ENCODE measurements around the gene CD37. TPM values are rescaled to one million over a fixed set of nuclear protein-coding genes. Genes with fewer than 3 reads are reported as not detected.
"Not testable (repeated sequence)": the region's sequence is repeated elsewhere in the genome, so short reads cannot be mapped to it uniquely, and the experiment has no call there.

Gene CD37
- total and polyA plus RNA-seq, 3 donors from 2014 or later: 12.6 to 23.2 (median 16.2) TPM

DNA sequence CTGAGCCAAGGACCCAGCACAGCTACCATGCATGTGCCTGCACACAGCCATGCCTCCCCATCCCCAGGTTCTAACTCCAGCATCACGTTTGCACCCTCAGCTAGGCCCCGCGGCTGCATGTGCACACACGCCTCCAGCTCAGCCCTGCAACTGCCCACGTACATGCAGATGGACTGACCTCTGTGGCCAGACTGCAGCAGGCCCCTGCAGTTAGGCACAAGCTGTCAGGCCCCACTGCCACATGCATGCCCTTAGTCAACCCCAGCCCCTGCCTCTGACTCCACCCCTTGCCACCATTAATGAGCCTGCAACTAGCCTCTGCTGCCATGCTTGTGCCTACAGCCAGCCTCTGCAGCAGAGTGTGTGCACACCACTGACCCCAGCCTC, 33.3 kb upstream of the CD37 start:
- H3K27me3 ChIP-seq: no peaks in the 10 kb centered on the region
- no peak overlapping the region for H3K4me3 ChIP-seq
- DNase-seq: no peak
- no peaks in the 10 kb centered on the region for H3K36me3 ChIP-seq (ENCODE audit: low read depth, missing control alignments)
- no peaks in the 10 kb centered on the region for H3K4me1 ChIP-seq
- H3K9me3 ChIP-seq: no peaks in the 10 kb centered on the region
- TF ChIP-seq POLR2A (IDR thresholded peaks at IDR 0.05): no peak
- TF ChIP-seq, protein P1, sequence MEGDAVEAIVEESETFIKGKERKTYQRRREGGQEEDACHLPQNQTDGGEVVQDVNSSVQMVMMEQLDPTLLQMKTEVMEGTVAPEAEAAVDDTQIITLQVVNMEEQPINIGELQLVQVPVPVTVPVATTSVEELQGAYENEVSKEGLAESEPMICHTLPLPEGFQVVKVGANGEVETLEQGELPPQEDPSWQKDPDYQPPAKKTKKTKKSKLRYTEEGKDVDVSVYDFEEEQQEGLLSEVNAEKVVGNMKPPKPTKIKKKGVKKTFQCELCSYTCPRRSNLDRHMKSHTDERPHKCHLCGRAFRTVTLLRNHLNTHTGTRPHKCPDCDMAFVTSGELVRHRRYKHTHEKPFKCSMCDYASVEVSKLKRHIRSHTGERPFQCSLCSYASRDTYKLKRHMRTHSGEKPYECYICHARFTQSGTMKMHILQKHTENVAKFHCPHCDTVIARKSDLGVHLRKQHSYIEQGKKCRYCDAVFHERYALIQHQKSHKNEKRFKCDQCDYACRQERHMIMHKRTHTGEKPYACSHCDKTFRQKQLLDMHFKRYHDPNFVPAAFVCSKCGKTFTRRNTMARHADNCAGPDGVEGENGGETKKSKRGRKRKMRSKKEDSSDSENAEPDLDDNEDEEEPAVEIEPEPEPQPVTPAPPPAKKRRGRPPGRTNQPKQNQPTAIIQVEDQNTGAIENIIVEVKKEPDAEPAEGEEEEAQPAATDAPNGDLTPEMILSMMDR (IDR thresholded peaks at IDR 0.05): no peak
- intact Hi-C loops (cut with DNase I; ENCODE audit: low total_unique reads): no loop called here
- H3K27ac ChIP-seq: no peak overlapping the region
- WGBS, 2 donors: 67 to 79% methylated on average over 4 to 5 of the region's 5 CpGs

DNA sequence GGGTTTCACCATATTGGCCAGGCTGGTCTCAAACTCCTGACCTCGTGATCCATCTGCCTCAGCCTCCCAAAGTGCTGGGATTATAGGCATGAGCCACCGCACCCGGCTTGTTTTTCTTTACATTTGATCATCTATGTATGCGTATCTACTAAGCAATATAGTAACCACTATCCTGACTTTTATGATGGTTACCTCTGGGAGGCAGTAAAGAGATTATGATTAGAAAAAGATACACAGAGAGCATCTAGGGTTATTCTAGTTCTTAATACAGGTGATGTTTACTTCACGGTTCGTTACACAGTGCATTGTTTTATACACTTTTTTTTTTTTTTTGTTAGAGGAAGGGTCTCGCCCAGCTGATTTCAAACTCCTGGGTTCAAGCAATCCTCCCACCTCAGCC, 28.5 kb upstream of the CD37 start:
- H3K27me3 ChIP-seq; H3K4me1 ChIP-seq; H3K36me3 ChIP-seq (ENCODE audit: low read depth, missing control alignments); DNase-seq; intact Hi-C loops (cut with DNase I; ENCODE audit: low total_unique reads); H3K4me3 ChIP-seq; H3K9me3 ChIP-seq; H3K27ac ChIP-seq: not testable (repeated sequence)
- 72 to 86% methylated on average over 6 to 7 of the region's 7 CpGs for WGBS, 2 donors

DNA sequence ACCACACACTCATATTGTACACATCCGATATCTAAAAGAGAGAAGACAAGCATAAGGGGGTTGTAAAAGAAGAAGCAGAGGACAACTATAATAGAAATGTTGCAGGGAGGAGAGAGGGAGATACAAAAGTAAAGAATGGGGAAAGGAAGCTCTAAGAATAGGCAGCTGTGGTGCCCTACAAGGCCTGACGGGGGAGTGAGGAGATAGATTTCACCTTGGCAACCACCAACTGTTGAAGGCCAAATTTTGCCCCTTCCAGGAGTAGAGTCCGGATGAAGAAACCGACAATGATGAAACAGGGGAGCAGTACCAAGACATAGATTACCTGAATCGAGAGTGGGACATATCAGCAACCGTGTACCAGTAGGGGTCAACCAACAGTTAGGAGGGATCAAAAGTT, 26.1 kb upstream of the CD37 start:
- H3K27ac ChIP-seq: no peak overlapping the region
- H3K4me3 ChIP-seq: no peak overlapping the region
- DNase-seq: no peak
- WGBS, 2 donors: 77 to 81% methylated on average over 6 of the region's 6 CpGs
- H3K27me3 ChIP-seq: no peaks in the 10 kb centered on the region
- no peaks in the 10 kb centered on the region for H3K36me3 ChIP-seq (ENCODE audit: low read depth, missing control alignments)
- TF ChIP-seq, protein P1 (IDR thresholded peaks at IDR 0.05): no peak
- no peak for TF ChIP-seq POLR2A (IDR thresholded peaks at IDR 0.05)
- H3K4me1 ChIP-seq: no peaks in the 10 kb centered on the region
- H3K9me3 ChIP-seq: no peaks in the 10 kb centered on the region
- intact Hi-C loops (cut with DNase I; ENCODE audit: low total_unique reads): no loop called here

DNA sequence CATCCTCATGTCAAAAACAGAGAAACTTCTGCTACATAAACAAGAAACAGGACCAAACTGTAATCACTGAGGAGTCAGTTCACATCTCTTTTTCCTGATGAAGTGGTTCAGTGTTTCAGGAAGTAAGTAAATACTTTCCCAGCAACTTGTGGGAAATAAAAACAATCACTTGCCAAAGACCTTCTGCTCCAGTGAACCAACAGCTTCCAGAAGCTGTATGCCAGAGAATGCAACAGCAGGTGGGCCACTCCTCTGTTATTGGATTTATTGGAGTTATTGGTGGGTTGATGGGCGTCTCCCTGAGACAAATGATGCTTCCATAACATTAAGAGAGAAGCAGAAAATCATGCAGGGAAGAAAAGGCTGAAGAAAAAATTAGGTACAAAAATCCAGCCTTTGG, 20.1 kb upstream of the CD37 start:
- Histone ChIP-seq H3K27ac (no peak overlapping the region), H3K4me1 (no peaks in the 10 kb centered on the region), H3K36me3 (ENCODE audit: low read depth, missing control alignments) (no peaks in the 10 kb centered on the region), H3K9me3 (no peaks in the 10 kb centered on the region), H3K27me3 (no peaks in the 10 kb centered on the region), H3K4me3 (no peak overlapping the region)
- intact Hi-C loops (cut with DNase I; ENCODE audit: low total_unique reads): no loop called here
- TF ChIP-seq POLR2A (IDR thresholded peaks at IDR 0.05): no peak
- TF ChIP-seq, protein P1 (IDR thresholded peaks at IDR 0.05): no peak
- WGBS, 2 donors: 85 to 88% methylated on average over 1 of the region's 1 CpG
- no peak for DNase-seq

DNA sequence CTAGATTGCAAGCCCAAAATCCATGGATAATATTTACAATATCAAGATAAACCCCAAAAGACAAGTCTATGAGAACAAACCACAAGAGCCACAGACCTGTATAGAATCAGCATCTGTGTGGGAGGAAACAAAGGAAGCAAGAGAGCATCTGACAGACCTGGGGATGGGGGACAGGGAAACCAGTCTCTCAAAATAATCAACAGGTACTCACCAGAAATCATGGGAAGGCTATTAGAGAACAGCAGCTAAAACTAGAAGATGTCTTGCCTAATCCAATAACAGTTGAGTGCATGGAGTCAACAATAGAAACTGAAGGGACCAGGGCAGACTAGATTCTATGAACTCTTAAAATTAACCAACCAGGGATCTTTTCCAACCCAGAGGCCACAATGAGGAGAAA, 18.9 kb upstream of the CD37 start:
- Histone ChIP-seq H3K4me1 (no peaks in the 10 kb centered on the region), H3K27ac (no peak overlapping the region), H3K27me3 (no peaks in the 10 kb centered on the region), H3K9me3 (no peaks in the 10 kb centered on the region), H3K36me3 (ENCODE audit: low read depth, missing control alignments) (no peaks in the 10 kb centered on the region), H3K4me3 (no peak overlapping the region)
- DNase-seq: no peak
- intact Hi-C loops (cut with DNase I; ENCODE audit: low total_unique reads): no loop called here
- TF ChIP-seq, protein P1 (IDR thresholded peaks at IDR 0.05): no peak
- TF ChIP-seq POLR2A (IDR thresholded peaks at IDR 0.05): no peak
